ENCODE results near the gene ADARB2.

GRCh38 chr10:1567742-1568495 is 169.4 kb downstream of the ADARB2 start:
- TF ChIP-seq, protein P1, sequence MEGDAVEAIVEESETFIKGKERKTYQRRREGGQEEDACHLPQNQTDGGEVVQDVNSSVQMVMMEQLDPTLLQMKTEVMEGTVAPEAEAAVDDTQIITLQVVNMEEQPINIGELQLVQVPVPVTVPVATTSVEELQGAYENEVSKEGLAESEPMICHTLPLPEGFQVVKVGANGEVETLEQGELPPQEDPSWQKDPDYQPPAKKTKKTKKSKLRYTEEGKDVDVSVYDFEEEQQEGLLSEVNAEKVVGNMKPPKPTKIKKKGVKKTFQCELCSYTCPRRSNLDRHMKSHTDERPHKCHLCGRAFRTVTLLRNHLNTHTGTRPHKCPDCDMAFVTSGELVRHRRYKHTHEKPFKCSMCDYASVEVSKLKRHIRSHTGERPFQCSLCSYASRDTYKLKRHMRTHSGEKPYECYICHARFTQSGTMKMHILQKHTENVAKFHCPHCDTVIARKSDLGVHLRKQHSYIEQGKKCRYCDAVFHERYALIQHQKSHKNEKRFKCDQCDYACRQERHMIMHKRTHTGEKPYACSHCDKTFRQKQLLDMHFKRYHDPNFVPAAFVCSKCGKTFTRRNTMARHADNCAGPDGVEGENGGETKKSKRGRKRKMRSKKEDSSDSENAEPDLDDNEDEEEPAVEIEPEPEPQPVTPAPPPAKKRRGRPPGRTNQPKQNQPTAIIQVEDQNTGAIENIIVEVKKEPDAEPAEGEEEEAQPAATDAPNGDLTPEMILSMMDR (IDR thresholded peaks at IDR 0.05), result no peak
- no peak for TF ChIP-seq POLR2AphosphoS5 (IDR thresholded peaks at IDR 0.05)
- TF ChIP-seq EP300 (IDR thresholded peaks at IDR 0.05), result no peak
